ENCODE measurements around the gene MAPK9. TPM values are rescaled to one million over a fixed set of nuclear protein-coding genes. Genes with fewer than 3 reads are reported as not detected.
A peak's percentile ranks its signal among the peaks of the same experiment; 100 is the strongest.
"Not testable (repeated sequence)": the region's sequence is repeated elsewhere in the genome, so short reads cannot be mapped to it uniquely, and the experiment has no call there.

Gene MAPK9
- total RNA-seq, 1 donor from 2014 or later: 15.0 TPM

DNA sequence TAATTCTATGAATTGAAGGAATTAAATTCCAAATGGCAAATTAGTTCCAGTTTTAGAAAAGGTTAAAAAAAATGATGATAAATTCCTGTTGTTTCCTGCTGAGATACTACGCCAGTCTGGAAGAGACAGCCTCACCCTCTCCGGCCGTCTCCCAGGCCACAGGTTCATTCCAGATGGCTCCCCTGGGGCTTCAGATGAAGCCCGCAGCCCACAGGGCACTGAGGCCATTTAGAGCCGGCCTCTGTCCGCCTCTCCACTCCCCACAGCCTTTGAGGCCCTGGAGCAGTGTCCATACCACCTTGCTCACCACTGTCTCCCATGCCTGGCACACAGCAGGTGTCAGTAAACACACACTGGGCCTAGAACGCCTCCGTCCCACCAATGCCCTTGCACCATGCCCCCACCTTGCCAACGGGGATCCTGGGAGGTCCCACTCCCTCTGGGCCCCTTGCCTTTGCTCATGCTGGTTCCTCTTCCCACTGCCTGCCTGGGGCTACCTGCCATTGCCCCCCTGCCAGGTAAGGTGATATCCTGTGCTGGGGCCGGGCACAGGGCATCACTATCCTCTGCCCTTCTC is 35.2 kb upstream of the MAPK9 start:
- ATAC-seq: no peak

DNA sequence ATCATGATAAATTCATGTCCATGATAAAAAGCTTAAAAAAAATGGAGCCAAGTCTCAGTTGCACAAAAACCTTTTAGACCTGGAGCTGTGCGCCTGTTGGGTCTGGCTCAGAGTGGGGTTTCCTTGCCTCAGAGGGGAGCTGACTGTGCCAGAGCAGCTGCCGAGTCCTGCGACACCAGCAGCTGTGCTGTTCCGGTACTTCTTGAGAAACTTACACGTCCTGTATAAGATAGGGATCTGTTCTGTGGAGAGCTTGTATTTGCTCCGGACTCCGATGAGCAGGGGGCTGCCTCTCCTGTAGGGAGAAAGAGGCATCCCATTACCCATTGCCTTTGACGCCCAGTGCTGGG is 32.7 kb upstream of the MAPK9 start:
- ATAC-seq (no peak), DNase-seq (ENCODE audit: low spot score) (no peak)

More for the DNA sequence above, 35.2 kb upstream of the MAPK9 start:
- DNase-seq (ENCODE audit: low spot score): no peak

- ATAC-seq (no peak), DNase-seq (ENCODE audit: low spot score) (no peak)
These were observed 32.2 kb upstream of the MAPK9 start for GRCh38 chr5:180323941-180324600.

DNA sequence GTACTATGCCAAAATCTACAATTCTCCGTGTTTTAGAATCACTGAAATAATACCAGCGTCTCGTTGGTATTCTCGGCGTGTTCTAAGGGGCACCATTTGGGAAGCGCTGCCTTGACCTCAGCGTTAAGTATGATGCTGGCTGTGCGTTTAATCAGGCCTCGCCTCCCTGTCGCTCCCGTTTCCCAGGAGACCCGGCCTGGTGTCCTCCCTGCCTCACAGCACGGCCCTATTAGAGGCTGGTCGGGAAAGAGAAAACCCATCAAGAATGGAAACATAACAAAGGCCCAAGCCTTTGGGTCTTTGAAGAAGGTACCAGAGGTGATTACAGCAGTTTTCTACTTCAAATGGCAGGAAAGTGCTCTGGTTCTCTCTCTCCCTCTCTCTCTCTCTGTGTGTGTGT is 31.3 kb upstream of the MAPK9 start:
- DNase-seq (ENCODE audit: low spot score) (no peak), ATAC-seq (no peak)

GRCh38 chr5:180318456-180319089 is 26.7 kb upstream of the MAPK9 start:
- ATAC-seq (no peak), DNase-seq (ENCODE audit: low spot score) (no peak)

- ATAC-seq: no peak
- no peak for DNase-seq (ENCODE audit: low spot score)
These were observed 24.7 kb upstream of the MAPK9 start for GRCh38 chr5:180316586-180316985.

GRCh38 chr5:180315762-180316212 is 23.9 kb upstream of the MAPK9 start:
- ATAC-seq (peak; percentile 98), DNase-seq (ENCODE audit: low spot score) (peak; percentile 70)

GRCh38 chr5:180313677-180314505 is 22.0 kb upstream of the MAPK9 start:
- DNase-seq (ENCODE audit: low spot score) (no peak), ATAC-seq (peak; percentile 34)

DNA sequence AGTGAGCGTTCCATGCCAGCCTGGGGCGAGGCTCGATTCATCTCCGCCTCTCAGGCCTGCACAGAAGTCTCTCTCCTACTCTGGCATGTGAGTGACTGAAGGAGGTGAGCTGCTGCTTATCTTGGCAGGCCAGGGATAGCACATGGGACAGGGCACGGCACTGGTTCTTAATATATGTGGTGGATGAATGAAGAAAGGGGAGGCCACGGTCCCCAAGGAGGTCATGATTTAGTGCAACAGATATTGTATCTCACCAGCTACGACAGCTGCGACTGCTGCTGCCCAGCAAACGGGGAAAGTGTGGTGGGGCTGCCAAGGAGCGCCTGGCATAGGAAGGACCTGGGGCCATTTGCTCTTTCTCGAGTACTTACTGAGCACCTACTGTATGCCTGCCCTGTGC is 19.3 kb upstream of the MAPK9 start:
- DNase-seq (ENCODE audit: low spot score) (no peak), ATAC-seq (no peak)

- DNase-seq (ENCODE audit: low spot score) (no peak), ATAC-seq (no peak)
These were observed 14.9 kb upstream of the MAPK9 start for GRCh38 chr5:180306796-180307195.

DNA sequence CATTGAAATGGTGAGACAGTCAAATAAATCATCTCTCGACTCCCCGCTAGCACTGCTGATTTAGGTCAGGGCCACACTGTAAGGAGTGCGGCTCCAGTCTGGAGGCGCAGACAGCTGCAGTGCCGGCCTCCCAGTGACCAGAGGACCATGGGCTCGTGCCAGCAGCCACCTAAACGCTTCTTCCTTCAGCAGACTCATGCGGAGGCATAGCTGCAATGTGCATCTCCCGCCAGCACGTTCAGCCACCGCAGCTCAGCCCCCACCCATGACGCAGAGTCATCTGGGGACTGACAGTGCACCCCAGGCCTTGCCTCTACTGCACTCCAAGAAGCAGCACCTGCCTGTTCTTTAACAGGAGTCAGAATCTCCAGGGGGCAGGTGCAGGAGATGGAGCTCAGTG is 13.6 kb upstream of the MAPK9 start:
- ATAC-seq: no peak

GRCh38 chr5:180304431-180305375 is 12.8 kb upstream of the MAPK9 start:
- no peak for DNase-seq (ENCODE audit: low spot score)
- no peak for ATAC-seq

More for the DNA sequence above, 13.6 kb upstream of the MAPK9 start:
- DNase-seq (ENCODE audit: low spot score): no peak

DNA sequence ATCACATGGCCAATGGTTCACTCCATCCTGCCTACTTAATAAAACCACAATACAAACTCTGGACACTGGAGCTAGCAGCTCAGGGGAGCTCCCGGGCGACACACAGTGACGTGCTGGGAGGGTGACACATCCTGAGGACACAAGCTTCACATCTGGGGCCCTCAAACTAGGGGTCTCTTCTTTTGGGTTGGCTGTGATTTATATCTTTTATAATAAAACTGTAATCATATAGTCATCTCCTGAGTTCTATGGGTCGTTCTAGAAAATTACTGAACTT is 12.1 kb upstream of the MAPK9 start:
- ATAC-seq (no peak), DNase-seq (ENCODE audit: low spot score) (no peak)

DNA sequence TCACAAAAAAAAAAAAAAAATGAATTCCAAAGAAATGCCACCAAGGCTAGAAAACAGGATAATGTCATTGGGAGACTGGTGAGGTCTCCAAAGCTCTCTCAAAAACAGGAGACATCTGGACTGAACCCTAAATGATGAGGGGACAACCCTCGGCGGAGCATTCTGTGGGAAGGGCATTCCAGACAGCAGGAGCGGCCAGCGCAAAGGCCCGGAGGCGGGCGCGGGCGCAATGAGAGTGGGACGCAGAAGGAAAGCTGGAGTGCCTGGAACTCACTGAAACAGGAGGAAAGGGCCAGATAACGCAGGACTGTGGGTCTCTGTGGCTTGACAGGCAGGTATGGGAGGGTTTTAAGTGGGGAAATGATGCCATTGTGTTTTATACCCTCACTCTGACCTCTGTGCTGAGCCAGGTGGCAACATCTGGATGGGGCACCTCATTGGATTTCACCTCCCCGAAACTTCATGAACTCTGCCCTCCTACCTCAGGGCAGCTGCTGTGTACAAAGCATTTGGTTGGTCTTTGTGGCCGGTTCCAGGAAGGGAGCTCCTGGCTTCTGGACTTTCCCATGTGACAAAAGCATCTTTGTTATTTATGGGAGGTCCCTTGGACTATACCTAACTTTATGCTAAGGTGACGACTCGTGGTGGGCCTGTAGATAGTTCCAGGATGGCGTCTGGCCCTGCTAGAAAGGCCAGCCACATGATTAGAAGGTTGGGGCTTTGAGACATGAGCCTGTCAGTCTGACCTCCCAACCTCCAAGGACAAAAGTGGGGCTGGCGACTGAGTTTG is 11.5 kb upstream of the MAPK9 start:
- DNase-seq (ENCODE audit: low spot score) (no peak), ATAC-seq (no peak)

DNA sequence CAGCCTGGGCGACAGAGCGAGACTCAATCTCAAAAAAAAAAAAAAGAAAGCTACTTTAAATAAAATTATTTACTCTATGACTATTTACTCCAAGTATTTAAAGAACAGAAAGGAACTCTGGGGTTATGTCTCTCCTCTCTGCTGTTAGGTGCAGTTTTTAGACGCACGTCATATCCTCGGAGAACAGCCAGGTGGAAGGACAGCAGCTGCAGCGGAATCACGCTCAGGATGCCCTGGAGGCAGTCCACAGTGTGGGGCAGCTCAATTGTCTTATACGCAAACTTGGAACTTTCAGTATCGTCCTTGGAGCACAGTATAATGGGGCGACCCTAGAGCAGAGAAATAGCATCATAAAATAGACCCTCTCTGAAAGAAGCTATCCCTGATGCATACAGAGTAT is 10.4 kb upstream of the MAPK9 start:
- DNase-seq (ENCODE audit: low spot score): no peak
- ATAC-seq: no peak

GRCh38 chr5:180301253-180301652 is 9.4 kb upstream of the MAPK9 start:
- ATAC-seq: no peak

DNA sequence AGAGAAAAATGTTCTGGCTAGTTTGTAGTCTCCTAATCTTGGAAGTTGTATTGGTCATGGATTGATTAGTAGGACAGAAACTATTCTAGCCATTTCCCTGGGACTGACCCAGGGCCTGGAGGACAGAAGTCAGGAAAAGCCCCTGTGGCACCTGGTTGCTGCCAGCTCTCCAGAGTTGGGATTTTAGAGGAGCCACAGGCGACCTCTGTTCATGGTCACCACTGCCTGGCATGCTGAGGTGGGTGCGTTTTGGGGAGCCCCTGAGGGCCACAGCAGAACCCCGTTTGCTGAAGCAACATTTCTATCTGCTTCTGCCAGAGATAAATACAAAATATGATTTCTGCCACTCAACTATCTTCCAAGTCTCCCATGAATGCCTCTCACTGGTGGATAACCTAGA is 7.6 kb upstream of the MAPK9 start:
- DNase-seq (ENCODE audit: low spot score): no peak
- ATAC-seq: no peak

More at GRCh38 chr5:180301253-180301652, 9.4 kb upstream of the MAPK9 start:
- no peak for DNase-seq (ENCODE audit: low spot score)

GRCh38 chr5:180299014-180299413 is 7.1 kb upstream of the MAPK9 start:
- not testable (repeated sequence) for DNase-seq (ENCODE audit: low spot score); ATAC-seq

DNA sequence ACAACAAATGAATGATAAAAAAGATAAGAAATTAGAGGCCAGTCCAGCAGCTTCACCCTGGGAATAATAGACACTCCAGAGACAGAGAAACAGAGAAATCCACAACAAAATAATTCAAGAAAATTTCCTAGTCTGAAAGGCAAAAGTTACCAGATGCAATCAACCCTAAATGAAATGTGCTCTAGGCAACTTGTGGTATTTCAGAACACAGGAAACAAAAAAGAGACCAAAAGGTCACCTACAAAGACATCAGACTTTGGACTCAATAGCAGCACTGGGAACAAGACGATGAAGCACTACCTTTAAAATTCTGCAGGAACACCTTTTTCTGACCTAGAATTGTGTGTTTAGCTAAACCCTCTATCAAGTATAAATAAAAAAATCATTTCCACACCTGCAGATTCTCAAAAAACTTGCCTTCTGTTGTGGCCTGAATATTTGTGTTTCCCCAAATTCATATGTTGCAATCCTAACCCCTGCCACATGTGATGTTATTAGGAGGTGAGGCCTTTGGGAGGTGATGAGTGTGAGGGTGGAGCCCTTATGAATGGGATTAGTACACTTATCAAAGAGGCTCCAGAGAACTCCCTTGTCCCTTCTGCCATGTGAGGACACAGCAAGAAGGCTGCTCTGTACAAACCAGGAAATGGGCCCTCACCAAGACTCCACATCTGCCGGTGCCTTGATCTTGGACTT is 5.9 kb upstream of the MAPK9 start:
- no peak for DNase-seq (ENCODE audit: low spot score)
- ATAC-seq: no peak
